Activated naive CD4-positive, alpha-beta T cell treated with Interleukin-2 at 50 U/mL for 16 hours (primary cell): ENCODE data around the gene FBXO3.
A peak's percentile ranks its signal among the peaks of the same experiment; 100 is the strongest.
"Not testable (repeated sequence)": the region's sequence is repeated elsewhere in the genome, so short reads cannot be mapped to it uniquely, and the experiment has no call there.

ENCODE experiments used
- DNase-seq: peaks from one replicate; pipeline ENCODE4 v3.0.0-alpha.2; 2020

Gene FBXO3, protein sequence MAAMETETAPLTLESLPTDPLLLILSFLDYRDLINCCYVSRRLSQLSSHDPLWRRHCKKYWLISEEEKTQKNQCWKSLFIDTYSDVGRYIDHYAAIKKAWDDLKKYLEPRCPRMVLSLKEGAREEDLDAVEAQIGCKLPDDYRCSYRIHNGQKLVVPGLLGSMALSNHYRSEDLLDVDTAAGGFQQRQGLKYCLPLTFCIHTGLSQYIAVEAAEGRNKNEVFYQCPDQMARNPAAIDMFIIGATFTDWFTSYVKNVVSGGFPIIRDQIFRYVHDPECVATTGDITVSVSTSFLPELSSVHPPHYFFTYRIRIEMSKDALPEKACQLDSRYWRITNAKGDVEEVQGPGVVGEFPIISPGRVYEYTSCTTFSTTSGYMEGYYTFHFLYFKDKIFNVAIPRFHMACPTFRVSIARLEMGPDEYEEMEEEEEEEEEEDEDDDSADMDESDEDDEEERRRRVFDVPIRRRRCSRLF

DNA sequence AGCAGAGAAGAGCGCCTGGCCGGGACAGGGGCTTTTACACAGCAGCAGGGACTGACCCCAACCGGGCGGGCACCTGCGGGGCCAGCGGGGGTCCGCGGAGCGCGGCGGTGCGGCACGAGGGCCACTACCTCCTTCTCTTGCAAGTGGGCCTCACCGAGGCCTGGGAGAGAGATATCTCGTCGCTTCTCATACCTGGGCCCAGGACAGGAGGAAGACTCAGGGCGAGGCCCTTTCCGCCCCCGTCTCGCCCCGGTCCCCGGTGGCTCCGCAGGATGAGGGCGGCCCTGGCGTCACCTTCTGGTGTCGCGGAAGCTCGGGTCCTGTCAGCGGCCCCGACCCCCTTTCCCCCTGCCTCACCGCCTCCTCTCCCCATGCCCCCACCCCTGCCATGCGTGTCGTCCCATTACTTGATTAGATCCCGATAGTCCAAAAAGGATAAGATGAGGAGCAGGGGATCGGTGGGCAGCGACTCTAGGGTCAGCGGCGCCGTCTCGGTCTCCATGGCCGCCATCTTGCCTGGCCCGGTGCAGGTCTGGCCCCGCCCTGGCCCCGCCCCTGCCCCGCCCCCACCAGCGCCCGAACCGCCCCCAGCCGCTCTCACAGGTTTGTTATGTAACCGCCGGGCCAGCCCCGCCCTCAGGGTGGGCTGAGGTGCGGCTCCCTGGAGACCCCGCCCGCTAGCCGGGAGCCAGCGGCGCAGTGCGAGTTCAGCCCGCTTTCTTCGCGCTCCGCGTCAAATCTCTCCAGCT, at the start of gene FBXO3:
FBXO3 (minus strand) TSS at position 534 of the 749 bp plus-strand sequence; CDS start at position 511, 23 bp downstream.
- DNase-seq, result peak; percentile 81

DNA sequence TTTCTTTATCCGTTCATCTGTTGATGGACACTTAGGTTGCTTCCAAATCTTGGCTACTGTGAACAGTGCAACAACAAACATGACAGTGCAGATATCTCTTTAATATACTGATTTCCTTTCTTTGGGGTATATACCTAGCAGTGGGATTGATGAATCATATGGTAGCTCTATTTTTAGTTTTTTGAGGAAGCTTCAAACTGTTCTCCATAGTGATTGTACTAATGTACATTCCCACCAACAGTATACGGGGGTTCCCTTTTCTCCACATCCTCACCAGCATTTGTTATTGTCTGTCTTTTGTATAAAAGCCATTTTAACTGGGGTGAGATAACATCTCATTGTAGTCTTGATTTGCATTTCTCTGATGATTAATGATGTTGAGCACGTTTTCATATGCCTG, 48.7 kb upstream of the FBXO3 start:
- DNase-seq, result not testable (repeated sequence)

DNA sequence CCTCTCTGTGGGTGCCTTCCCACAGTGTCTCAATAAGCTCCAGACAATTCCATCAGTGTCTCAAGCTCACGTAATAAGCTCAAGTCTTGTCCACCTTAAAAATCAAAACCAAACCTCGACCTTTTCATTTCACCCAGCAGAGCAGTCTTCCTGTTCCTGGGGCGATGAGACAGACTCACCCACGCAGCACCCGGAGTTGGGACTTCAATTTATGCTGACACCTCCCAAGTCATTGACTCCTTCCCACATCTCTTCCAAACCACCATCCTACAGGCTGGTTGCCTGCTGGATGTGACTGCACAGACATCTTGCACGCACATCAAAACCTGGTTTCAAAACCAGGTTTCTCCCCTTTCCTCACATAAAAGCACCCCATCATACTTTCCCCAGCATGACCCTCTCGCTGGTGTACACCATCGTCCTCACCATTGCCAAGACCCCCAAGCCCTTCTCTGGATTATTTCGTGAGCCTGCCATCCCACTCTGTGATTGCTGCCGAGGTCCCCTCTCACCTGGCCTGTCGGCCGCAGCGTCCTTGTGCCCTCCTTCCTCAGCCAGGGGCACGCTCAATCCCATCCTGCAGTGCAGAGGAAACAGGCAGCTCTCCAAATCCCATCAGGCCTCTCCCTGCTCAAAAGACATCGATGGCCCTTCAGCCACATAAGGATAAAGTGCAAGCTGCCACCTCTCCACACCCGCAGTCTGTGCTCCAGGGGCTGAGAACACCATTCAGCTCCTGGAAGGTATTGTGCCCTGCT, 45.1 kb upstream of the FBXO3 start:
- DNase-seq, result no peak

DNA sequence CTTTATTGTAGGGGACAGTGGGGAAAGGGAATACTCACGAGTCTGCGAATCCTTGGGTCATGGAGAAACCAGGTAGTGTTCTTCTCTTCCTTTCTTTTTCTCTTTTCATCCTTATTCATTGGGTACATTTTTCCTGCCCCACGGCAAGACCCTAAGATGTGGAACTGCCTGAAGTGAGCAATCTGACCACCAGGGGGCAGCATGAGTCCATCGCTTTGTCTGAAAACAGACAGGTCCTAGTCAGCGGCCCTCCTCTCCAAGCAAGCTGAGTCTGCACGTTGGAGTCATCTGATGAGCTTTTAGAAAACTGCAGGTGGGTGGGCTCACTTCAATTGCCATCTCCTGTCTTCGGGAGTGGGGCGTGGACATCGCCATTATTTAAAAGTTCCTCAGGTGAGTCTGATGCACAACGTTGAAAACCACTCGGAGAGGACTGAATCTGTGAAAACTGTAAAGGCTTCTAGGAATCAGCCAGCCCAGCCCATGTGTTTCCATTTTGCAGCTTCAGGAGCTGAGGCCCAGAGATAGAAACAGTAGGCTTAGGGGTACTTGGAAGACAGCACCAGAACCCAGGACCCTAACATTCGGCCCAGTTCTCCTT, 34.0 kb upstream of the FBXO3 start:
- peak; percentile 87 for DNase-seq

DNA sequence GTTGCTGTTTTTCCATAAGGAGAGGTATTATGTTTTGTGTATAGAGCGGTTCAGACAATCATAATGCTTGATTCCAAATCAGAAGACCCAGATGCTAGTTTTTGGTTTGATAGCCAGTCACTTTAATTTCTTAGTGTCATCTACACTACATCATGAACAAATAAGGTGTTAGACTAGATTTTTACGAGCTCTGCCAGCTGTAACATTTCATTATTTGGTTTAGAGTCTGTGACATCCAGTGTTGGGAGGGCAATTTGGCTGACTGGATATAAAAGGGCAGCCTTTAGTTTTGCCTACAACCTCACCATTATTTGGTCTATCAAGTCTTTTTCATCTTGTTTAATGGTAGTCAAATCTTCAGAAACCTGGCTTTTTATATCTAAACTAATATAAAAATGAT, 30.2 kb upstream of the FBXO3 start:
- DNase-seq, result no peak

DNA sequence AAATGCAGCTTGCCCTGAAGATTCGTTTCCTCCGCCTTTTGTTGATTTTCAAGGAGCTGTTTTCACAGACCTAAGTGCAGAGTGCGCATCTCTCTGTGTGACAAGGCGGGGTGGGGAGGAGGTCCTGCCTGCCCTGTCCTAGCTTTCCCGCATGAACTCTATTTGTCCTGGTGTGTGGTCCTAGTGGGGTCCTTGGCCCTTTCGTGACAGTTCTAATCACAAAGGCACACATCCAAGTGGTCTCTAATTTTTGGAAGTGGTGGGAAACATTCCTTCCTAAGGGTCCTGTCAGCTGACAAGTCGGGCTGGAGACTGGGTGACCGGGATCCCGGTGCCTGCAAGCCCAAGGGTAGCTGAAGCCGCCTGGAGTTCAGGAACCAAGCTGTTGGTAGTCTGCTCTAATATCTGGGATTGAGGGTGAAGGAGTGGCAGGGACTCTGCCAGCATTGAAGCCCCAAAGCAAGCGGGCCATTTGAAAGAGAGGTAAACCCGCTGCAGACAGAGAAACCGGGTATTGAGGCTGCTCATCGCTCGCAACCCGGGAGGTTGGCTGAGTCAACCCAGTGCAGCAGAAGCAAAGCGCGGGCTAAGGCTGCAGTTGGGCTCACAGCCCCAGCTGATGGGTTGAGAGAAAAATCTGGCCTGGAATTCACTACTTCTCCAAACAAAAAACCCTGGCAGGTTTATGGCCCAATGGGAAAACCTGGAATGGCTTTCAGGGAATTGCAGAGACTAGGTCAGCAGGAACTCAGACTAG, 28.1 kb upstream of the FBXO3 start:
- peak; percentile 17 for DNase-seq

DNA sequence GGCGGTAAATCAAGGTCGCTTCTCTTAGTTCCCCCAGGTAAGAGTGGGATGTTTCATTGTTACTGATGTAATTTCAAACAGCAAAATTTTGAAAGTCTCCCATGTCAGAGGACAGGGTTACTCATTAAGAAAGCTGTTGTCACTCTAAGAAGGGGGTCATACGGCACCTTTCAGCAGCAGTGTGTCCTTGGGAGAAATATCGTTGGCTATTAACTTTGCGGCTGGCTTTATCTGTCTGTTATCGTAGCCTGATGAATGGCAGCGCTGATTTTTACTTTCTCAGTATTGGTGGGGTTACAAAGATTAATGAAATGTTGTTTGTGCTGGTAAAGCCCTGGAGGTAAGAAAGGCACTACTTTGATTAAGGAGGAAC, 27.5 kb upstream of the FBXO3 start:
- DNase-seq, result no peak

DNA sequence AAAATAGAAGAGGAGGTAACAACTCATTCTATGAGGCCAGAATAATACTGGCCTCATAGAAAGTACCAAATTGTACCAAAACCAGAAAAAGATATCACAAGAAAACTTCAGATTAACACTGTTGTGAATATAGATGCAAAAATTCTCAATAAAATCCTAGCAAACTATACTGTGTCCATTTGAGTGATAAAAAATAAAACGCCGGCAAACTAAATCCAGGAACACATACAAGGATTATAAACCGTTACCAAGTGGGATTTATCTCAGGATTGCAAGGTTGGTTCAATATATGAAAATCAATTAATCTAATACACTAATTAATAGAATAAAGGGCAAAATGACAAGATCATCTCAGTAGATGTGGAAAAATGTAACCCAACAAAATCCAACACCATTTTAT, 23.6 kb upstream of the FBXO3 start:
- DNase-seq, result no peak

DNA sequence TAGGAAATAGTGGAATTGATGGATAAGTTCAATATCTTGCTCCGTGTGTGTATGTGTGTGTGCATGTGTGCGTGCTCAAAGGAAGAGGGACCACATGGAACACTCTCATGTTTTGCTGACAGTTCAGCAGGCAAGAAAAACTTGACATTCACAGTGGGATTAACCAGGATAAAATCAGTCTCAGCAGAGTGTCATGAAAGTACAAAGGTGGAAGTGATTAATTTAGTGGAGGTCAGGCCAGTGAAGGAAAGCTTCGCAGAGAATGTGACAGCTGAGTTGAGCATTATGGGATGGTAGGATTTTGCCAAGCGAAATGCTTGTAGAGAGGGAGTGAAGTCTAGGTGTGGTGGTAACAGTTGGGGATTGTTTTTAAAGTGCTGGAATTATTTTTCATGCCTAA, 15.7 kb upstream of the FBXO3 start:
- no peak for DNase-seq

DNA sequence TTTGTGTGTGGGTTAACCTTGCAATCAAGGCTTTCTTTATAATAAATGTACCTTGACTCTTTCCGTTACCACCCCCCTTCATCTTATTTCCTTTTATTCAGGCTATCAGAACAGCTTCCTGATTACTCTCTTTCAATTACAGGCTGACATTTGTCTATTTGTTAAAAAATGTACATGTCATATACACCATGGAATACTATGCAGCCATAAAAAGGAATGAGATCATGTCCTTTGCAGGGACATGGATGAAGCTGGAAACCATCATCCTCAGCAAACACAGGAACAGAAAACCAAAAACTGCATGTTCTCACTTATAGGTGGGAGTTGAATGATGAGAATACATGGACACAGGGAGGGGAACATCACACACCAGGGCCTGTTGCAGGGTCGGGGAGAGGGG, 13.8 kb upstream of the FBXO3 start:
- not testable (repeated sequence) for DNase-seq

DNA sequence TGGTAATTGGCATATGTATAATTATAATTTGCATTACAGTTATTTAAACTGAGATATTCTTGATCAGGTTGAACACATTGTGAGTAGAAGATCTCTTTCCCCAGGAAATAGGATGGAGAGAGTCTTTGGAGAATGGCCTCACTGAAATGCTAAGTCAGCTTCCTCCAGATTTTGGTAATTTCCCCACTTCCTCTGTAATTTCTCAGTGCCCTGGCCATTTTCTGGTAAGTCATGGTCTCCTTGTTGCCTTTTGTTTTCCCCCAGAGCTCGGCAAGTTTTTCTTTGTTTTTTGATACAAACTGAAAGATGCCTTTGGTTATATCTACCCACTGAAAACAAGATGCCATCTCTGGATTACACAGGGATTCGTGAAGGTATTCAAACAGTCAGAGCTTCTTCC, 12.8 kb upstream of the FBXO3 start:
- DNase-seq, result no peak

DNA sequence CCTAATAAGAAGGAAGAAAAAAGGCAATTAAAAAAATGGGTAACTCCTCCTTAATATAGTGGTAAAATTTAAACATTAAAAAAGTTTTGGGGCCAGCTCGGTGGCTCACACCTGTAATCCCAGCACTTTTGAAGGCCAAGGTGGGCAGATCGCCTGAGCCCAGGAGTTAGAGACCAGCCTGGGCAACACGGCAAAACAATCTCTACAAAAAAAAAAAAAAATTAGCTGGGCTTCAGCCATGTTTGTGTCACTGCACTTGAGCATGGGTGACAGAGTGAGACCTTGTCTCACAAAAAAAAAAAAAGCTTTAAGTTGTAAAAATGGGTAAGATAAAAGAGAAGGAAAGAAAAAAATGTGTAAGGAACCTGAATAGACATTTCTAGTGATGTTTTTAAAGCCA, 11.3 kb upstream of the FBXO3 start:
- no peak for DNase-seq

DNA sequence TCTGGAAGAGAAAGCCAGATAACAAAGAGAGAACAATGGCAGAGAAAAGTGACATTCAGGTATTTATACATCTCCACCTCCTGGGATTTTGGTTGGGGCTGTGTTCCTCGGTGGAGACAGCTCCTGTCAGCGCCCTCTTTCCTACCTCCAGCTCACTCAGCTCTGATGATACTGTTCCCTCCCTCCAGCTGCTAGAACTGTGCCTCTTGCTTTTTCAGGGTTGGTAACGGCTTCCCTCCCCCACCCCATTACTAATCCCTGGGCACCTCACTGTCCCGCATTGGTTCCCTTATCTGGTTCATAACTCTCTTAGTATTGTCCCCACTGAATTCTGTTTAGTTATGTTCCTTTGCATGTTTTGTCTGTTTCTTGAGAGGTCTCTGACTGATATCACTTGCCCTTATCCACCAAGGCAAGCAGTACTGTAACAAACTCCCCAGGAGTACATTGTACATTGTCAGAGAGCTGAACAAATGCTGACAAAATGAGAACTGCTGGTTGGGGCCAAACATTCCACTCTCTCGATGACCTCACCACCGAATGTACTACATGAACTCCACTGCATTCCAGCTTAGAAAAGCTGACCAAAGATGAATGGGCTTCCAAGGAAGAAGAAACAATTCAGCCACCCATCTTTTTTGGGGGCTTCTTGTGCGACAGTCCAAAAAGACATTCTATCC, 5.7 kb upstream of the FBXO3 start:
- no peak for DNase-seq

DNA sequence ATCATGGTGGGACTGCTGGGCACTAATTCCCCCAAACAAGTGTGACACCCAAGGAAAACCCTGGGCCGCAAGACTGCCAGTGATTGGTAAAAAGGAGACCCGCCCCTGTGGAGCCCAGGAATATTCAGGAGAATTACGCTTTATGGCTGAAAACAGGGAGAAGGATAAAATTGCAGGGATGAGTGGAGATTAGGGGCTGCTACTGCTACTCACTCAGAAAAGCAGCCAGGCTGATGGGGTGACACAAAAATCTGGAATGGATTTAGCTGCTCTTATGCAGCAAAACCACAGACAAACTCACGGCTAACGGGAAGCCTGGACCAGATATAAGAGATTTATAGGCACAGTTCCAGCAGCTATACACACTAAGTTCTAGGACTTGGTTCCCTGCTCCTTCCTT, 4.4 kb upstream of the FBXO3 start:
- DNase-seq, result no peak

DNA sequence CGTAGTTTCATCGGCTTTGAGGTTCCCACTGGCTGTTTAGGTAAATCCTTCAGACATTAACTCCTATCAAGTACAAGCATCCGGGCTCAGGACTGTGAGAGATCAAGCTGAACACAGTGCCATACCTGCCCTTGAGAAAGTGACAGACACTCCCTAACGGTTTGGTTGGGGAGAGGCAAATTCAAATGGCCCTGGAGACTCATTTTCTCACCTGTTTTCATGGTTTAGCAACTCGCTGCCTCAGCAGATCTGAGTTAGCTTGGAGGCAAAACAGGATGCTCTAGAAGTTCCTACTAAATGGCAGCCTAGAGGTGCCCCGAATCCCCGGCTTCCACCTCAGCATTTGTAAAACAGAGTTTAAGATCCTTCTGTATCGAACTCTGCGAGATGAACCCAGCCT, 3.6 kb upstream of the FBXO3 start:
- no peak for DNase-seq

DNA sequence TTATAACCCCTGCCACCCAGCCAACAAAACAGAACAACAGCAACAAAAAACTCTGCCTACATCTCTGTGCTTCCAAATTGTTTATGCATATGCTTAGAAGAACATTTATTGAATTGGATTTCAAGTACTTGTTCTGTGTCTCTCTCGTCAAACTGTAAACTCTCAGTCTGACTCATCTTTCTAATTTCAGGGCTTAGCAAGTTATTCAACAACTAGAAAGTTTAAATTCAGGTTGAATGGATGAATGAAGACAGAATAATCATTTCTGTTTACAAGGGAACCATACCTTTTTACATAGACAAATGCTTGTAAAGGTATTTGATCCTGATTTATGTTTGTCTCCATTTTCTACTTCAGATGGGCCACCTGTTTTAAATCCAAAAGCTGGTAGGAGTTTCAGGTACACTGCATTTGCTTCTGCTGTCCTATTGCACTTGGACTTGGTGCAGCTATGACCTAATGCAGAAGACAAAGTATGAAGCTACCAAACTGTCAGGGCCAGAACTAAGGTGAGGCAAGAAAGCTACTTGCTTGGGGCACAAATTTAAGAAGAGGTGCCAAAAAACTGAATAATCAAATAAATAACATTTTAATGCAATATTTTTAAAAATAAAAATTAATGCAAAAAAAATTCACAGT, 1.6 kb upstream of the FBXO3 start:
- no peak for DNase-seq

DNA sequence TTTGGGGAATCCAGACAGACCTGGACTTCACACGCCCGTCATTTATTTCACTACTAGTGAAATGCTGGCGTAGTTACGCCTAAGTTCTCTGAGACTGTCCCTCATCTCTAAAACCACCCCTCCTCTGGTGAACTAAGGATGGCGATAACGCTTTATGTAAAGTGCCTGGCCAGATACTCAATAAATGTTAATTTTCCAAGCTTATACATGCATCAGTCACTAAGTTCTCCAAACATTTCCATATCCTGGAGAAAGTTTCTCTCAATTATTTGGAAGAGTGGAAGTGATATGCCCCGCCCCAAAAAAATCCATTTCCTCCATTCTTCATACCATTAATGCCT, 1.1 kb upstream of the FBXO3 start:
- no peak for DNase-seq

DNA sequence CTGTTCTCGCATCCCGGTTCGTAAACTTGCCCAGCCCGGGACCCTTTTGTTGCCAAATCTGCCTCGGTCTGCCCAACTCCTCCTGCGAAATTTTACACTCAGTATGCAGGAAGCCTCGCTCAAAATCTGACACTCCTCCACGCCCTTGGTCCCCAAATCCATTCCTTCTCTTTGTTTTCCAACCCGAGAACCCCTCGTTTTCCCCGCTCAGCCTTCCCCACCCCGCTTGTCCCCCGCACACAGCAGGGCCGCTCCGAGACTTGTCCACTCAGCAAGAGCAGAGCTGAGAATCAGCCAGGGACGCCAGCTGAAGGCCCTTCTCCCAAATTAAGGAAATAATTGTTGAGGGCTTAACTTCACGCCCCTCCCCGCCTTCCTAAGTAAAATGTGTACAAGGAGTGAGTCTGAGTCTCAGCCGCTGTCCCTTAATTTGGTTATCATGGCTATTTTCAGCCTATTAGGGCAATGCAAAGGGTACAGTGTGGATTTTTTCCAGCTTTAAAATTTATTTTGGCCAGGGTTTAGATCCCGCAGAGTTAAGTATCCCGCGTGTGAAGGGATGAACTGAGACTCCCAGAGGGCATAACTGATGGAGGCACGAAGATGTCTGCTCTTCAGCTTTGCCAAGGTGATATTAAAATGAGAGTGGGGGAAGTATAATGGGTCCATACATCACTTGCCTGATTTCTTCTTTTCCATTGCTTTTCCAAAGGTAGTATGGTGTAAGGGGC, 581 bp upstream of the FBXO3 start:
- no peak for DNase-seq

DNA sequence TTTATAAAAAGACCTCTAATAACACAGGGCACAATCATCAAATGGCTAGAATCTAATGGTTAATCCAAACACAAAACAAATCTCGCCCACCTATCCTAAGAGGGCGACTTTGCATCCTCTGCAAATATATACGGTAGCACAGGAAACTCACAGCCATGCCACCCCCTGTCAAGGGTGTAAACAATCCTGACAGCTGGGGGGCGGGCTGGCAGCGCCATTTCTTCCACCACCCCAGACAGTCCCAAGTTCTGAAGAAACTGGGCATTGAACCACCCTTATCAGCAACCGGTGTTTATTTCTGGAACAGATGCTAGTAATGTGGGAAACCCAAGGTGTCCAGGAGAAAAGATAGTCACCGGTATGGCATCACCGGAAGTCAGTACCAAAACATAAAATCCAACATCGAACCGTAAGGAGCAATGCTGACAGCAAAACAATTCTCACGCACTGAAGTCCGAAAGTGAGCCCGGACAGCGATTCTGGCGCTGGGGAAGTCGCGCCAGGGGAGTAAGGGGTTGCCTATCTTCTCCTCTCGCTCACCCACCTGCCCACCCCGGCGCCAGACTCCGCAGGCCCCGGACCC, 825 bp downstream of the FBXO3 start:
- DNase-seq, result peak; percentile 16

DNA sequence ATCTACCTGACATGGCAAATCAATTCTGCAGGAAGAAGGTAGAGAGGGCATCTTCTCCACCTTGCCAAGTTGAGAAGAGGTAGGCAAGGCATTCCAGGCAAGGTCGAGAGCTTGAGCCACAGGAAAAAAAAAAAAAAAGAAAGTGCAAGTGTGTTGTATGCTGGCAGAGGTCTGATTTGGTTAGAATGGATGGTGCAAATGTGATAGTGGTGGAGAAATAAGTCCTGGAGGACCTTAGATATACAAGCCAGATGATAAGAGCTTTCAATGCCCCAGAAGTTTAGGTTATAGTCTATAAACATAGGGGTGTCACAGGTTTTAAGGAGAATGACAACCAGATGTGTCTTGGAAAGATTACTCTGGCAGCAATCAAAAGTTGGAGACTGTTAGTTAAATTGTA, 1.4 kb downstream of the FBXO3 start:
- DNase-seq, result no peak
